HG02798 (cell line): Measurements from ENCODE around the gene ANKRD36C.
A peak's percentile ranks its signal among the peaks of the same experiment; 100 is the strongest.
"Not testable (repeated sequence)": the region's sequence is repeated elsewhere in the genome, so short reads cannot be mapped to it uniquely, and the experiment has no call there.

Experiments
- ATAC-seq: cut with Tn5 transposase; IDR thresholded peaks from one replicate; pipeline ENCODE4 v1.9.1; 2021; ENCODE audit warnings: mild to moderate bottlenecking; ENCODE audit not compliant: unreplicated experiment, poor library complexity

ANKRD36C gene

DNA sequence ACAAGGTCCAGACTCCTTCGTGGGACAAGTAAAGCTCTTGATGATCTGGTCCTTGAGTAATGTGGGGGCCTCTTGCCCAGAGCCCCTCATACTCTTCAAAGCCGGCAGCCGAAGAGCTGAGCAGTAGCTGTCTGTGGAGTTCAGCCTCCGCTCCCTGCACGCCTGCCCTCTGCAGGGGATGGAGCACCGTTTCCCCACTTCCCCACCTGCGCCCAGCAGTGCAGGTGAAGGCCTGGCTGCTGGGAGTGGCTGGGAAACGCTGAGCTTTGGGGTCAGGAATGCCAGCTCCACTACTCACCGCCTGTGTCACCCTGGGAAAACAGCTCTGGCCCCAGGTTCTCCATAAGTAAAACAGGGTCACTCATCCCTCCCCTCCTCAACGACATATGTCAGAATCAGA lies 18.2 kb upstream of the ANKRD36C start:
- ATAC-seq: not testable (repeated sequence)

DNA sequence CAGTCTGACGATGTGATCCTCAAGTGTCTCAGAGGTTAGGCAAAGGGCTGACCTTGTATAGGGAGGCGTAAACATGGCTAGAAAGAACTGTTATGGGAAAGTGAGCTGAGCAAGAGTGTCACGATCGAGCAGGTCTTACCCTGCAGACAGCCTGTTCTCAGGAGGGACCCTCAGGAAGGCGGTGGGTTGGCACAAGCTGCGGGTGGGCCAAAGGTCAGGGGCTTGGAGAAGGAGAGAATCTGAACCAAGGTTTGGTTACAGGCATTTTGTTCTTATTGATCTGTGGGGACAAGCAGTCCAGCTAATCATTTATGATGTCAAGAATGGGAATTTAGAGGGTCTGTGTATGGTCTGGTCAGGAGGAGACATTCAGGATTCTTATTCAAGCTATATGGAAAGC lies 16.4 kb upstream of the ANKRD36C start:
- ATAC-seq: not testable (repeated sequence)

DNA sequence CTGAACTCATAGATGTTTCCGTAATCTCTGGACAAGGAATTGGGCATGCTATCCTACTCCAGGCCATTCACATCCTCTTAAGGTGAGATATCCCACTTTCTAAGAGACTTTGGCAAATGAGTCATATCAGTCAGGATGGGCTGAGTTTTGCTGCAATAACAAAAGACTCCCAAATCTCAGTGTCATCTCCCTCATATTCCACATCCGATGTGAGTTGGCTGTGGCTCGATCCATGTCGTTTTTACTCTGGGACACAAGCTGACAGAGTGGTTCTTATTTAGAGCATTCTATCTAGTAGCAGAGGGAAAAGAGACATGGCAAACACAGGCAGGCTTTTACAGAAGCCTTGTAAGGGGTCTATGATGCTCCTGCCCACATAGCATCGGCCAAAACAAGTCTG lies 14.6 kb upstream of the ANKRD36C start:
- ATAC-seq: not testable (repeated sequence)

DNA sequence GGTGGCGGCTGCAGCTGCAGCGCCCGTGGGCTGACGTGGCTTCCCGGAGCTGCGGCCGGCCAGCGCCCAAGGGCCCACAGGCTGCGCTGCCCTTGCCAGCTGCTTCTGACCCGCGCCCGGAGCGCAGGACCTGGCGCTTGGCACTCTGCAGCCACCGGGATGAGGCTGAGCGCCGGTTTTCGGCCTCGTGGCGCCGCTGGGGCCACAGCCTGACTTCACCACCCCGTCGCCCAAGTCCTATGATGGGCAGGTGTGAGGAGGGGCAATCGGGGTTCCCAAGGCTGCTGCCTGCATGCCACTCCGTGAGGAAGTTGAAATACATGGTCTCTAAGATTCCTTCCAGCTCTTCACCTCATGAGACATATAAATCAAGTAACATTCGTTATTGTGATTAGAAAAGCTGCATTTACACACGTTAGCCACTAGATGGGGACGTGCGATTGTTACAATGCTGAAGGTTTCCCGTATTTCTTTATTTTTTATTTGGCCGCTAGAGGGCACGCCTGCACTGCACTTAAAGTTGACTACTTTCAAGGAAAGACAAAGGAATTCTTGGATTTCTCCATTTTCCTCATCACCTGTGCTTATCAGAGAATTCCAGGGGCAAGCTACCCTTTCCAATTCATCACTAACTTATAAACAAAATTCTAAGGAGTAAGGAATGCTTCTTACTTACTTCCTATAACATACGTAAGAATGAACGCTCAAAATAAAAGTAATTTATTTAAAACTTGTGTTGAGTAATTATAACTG lies 1.1 kb upstream of the ANKRD36C start:
- peak; percentile 56 for ATAC-seq

DNA sequence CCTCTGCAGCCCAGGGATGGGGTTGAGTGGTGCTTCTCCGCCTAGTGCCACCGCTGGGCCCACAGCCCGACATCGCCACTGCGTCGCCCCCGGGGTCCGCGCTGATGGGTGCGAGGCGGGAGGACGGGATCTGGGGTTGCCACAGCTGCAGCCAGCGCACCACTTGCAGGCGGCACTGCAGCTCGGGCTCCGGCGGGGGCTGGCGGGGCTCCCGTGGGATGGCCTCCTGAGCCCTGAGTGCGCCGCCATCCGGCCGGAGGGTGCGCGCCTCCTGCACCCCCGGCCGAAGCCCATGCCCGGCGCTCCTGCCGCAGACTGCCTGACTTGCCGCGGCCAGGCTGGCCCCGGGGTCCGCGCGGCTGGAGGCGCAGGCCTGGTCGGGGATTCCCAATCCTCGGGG lies 478 bp upstream of the ANKRD36C start:
- peak; percentile 53 for ATAC-seq

DNA sequence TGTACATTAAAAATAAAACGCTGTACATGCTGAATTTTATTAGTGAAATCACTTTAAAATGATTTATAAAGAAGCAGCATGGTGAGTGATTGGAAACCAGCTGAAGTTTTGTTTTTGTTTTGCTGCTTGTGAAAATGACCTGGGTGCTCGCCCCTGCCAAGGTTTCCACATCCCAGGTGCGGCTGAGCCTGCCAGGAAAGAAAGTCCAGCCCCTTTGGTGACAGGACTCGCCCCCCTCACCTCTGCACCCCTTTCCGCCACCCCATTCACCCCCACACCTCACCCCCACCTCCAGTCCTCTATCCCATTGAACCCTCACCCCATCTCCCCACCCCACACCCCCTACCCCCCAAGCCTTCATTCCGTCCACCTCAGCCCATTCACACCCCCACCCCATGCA lies 740 bp downstream of the ANKRD36C start:
- ATAC-seq: not testable (repeated sequence)

DNA sequence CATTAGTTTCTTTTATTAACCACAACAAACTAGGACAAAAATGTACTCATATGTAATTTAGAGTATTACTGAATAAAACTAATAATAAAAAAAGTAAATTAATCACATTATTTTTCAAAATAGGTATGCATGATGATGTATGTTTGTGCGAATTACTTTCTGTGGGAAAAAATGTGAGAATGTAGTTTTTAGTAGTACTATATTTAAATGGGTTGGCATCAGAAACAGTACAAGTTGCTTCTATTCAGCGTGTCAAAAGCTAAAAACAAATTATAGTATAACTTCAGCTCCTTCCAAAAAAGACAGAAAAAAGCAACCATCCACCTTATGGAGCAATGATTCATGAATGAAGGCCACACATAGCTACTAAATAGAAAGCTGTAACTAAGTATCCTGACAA lies 40.0 kb downstream of the ANKRD36C start:
- ATAC-seq: not testable (repeated sequence)

DNA sequence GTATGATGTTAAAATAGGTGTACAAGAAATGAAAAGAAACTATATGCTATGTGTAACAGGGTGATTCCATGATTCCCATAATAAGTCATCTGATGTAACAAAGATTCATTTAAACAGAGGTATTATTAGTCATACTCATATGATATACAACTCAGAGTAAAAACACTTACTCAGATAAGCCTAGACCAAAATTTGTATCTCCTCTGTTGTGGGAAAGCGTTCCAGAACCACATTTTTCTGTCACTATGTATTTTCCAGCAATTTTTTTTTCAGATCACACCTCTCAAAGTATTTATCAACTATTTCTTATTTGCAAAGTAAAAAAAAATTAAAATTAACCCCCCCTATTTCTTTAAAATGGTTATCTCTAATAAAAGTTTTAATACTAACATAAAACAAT lies 43.6 kb downstream of the ANKRD36C start:
- not testable (repeated sequence) for ATAC-seq

DNA sequence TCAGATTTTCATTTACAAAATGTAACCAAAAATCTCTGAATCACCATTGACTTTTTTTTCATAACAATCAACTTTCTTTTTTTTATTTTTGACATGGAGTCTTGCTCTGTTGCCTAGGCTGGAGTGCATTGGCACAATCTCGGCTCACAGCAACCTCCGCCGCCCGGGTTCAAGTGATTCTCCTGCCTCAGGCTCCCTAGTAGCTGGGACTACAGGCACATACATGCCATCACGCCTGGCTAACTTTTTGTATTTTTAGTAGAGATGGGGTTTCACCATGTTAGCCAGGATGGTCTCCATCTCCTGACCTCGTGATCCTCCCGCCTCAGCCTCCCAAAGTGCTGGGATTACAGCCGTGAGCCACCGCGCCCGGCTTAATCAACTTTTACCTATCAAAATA lies 51.7 kb downstream of the ANKRD36C start:
- not testable (repeated sequence) for ATAC-seq

DNA sequence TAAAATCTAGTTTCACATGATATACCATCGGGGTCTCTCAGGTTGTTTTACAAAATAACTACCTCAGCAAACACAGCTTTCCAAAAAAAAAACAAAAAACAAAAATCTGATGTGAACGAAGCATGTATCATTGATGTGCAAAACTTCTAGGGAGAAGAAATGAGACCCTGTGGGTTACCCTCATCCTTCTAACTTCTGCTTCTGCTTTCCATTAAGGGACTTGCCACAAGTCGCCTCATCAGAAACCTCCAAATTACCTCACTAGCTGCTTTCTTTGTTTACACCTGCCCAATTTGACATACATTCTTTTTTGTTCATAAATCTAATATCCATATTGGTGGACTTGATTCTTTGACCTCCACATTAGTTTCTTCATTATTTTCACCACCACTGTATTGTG lies 60.9 kb downstream of the ANKRD36C start:
- ATAC-seq: not testable (repeated sequence)

DNA sequence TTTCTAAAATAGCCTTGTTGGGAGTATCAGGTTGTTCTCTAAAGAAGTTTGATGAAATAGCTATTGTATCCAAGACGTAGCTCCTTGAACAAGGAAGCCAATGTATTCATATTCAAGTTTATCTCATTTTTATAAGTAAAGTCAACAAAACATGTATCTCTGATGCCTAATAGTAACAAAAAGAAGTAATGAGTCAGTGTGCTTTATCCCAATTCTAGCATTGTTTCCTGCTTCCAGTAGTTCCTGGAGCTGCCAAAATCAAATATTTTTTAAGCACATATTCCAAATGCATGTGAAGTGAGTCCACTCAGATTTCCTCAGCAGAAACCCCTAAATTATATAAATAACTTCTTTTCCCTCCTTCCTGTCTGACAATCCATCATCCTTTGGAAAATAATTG lies 74.6 kb downstream of the ANKRD36C start:
- ATAC-seq: not testable (repeated sequence)

DNA sequence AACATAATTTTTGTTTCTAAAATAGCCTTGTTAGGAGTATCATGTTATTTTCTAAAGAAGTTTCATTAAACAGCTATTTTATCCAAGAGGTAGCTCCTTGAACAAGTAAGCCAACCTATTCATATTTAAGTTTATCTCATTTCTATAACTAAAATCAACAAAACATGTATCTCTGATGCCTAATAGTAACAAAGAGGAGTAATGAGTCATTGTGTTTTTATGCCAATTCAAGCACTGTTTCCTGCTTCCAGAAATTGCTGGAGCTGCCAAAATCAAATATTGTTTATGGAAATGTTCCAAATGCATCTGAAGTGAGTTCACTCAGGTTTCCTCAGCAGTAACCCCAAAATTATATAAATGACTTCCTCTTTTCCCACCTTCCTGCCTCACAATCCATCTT lies 76.5 kb downstream of the ANKRD36C start:
- ATAC-seq: not testable (repeated sequence)

DNA sequence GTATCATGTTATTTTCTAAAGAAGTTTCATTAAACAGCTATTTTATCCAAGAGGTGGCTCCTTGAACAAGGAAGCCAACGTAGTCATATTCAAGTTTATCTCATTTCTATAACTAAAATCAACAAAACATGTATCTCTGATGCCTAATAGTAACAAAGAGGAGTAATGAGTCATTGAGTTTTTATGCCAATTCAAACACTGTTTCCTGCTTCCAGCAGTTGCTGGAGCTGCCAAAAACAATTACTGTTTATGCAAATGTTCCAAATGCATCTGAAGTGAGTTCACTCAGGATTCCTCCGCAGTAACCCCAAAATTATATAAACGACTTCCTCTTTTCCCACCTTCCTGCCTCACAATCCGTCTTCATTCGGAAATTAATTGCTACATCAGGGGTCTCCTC lies 80.2 kb downstream of the ANKRD36C start:
- ATAC-seq: not testable (repeated sequence)

DNA sequence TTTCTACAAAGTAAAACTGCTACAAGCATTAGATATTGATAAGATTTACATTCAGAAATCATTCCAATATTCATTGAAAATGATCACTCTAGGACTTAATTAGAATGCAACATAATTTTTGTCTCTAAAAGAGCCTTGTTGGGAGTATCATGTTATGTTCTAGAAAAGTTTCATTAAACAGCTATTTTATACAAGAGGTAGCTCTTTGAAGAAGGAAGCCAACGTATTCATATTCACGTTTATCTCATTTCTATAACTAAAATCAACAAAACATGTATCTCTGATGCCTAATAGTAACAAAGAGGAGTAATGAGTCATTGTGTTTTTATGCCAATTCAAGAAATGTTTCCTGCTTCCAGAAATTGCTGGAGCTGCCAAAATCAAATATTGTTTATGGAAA lies 97.2 kb downstream of the ANKRD36C start:
- not testable (repeated sequence) for ATAC-seq

DNA sequence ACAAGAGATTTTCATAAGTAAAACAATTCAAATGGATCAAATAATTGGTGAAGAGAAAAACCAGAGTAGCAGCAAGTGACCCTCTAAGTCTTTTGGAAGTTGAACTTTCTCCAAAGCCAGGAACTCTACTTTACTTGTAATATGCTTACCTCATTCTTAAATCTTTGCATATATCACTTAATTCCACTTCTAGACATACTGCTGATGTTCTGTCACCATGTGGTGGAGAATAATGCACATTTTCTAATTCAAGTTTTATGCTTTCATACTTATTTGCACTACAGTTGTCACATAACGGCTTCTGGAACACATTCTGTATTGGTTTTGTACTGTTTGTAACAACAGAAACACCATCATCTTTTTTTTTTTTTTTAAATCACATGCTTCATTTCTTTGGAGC lies 123.7 kb downstream of the ANKRD36C start:
- not testable (repeated sequence) for ATAC-seq

DNA sequence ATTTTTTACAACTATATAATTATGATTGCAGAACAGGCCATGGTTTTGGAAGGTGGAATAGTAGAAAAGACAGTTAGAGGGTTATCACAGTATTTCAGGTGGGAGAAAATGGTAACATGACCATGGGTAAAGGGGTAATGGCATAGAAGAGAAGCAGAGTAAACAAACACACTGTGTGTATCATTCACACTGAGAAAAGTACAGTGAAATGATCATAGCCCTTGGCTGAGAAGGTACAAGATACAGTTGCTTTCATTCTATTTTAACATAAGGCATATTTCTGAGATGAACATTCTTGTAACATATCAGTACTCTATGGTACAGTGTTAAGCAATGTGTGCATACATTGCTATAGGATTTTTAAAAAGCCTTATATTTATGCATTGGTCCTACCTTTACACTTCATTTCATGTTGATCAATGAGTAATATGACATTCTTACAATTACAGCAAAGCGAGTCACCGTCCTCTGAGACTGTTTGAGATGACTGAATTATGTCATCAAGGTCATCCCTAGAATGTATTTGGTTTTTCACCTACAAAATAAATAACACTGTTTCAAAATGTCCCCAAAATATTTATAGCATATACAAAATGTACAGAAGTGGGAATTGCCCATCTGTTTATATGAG lies 124.5 kb downstream of the ANKRD36C start:
- ATAC-seq: not testable (repeated sequence)

DNA sequence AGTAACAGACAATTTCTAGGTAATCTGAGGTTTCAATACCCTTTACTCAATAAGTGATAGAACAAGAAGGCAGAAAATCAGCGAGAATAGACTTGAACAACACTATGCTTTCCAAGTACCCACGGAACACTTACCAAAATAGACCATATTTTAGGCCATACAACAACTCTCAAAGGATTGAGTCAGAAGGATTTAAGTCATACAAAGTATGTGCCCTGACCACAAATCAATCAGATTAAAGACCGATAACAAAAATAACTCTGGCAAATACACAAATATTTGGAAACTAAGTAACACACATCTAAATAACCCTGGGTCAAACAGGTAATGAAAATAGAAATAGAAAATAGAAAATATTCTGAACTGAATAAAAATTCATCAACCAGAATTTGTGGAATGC lies 129.5 kb downstream of the ANKRD36C start:
- not testable (repeated sequence) for ATAC-seq

DNA sequence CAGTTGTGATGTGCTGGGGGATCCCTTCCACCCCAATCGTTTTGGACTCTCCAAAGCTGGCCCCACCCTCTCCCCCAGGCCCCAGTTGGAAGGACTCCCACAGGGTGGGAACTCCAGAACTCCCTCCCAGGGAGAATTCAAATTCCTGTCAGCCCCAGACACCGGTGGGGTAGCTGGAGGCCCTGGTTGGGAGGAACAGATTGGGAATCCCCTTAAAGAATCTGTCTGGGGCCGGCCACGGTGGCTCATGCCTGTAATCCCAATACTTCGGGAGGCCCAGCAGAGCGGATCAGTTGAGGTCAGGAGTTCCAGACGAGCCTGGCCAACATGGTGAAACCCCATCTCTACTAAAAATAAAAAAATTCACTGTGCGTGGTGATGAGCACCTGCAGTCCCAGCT lies 155.5 kb downstream of the ANKRD36C start:
- ATAC-seq: no peak

DNA sequence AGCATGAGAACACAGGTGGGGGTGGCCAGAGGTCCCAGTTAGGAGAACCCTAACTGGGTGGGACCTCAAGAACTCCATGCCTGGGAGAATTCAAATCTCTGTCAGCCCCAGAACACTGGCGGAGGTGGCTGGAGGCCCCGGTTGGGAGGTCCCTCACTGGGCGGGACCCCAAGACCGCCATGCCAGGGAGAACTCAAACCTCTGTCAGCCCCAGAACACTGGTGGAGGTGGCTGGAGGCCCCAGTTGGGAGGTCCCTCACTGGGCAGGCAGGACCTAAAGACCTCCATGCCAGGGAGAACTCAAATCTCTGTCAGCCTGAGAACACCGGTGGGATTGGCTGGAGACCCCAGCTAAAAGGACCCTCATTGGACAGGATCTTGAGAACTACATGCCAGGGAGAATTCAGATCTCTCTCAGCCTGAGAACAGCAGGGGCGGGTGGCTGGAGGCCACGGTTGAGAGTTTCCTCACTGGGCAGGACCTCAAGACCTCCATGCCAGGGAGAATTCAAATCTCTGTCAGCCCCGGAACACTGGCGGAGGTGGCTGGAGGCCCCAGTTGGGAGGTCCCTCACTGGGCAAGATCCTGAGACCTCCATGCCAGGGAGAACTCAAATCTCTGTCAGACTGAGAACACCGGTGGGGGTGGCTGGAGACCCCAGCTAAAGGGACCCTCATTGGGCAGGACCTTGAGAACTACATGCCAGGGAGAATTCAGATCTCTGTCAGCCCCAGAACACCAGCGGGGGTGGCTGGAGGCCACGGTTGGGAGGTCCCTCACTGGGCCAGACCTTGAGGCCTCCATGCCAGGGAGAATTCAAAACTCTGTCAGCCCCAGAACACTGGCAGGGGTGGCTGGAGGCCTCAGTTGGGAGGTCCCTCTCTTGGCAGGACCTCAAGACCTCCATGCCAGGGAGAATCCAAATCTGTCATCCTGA lies 157.3 kb downstream of the ANKRD36C start:
- ATAC-seq: not testable (repeated sequence)

DNA sequence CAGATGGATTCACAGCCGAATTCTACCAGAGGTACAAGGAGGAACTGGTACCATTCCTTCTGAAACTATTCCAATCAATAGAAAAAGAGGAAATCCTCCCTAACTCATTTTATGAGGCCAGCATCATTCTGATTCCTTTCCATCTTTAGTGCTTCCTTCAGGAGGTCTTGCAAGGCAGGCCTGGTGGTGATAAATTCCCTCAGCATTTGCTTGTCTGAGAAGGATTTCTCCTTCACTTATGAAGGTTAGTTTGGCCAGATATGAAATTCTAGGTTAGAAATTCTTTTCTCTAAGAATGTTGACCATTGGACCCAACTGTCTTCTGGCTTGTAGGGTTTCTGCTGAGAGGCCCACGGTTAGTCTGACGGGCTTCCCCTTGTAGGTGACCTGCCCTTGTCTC lies 167.4 kb downstream of the ANKRD36C start:
- ATAC-seq: not testable (repeated sequence)

DNA sequence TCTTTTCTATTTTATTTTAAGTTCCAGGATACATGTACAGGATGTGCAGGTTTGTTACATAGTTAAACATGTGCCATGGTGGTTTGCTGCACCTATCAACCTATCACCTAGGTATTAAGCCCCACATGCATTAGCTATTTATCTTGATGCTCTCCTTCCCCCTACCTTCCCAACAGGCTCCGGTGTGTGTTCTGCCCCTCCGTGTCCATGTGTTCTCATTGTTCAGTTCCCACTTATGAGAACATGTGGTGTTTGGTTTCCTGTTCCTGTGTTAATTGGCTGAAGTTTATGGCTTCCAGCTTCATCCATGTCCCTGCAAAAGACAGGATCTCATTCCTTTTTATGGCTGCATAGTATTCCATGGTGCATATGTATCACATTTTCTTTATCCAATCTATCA lies 174.1 kb downstream of the ANKRD36C start:
- ATAC-seq: not testable (repeated sequence)
